B cell (primary cell): ENCODE results near the gene FRMPD4. TPM values are rescaled to one million over a fixed set of nuclear protein-coding genes. Genes with fewer than 3 reads are reported as not detected.

Experiments used
- ATAC-seq: fragments of 200-7000 bp; cut with Tn5 transposase; one replicate; pipeline ENCODE4 v1.10.0; 2021; ENCODE audit warnings: low read depth, mild to moderate bottlenecking, moderate number of reproducible peaks, moderate library complexity
- CTCF ChIA-PET: fragments of 350-600 bp; sonication (Branson Sonifier 250); formaldehyde crosslinking; loops from one replicate; lab custom pipeline; 2021; ENCODE audit warnings: antibody characterized with exemption, inconsistent platforms; lab: Charles Lee
- POLR2A ChIA-PET: fragments of 350-600 bp; sonication (Branson Sonifier 250); formaldehyde crosslinking; loops from one replicate; lab custom pipeline; 2021; ENCODE audit warnings: antibody characterized with exemption; lab: Charles Lee
- DNase-seq: peaks from one replicate; pipeline ENCODE4 v3.0.0; 2013
- H2AFZ ChIP-seq: 2 replicates; pipeline ENCODE4 v1.6.1; 2012; ENCODE audit warnings: mild to moderate bottlenecking, low read depth, low read length; ENCODE audit not compliant: insufficient read depth, poor library complexity, severe bottlenecking
- H3K27ac ChIP-seq, 2 donors: 1 replicate in 1 of 2; 2 replicates in 1 of 2; pipeline ENCODE4 v1.5.1; 2012 to 2013; ENCODE audit warnings: low read length in 2 of 2, mild to moderate bottlenecking in 2 of 2, moderate library complexity in 1 of 2
- H3K27me3 ChIP-seq, 4 experiments: fragments of 200-600 bp in 1 of 4; sonication (generic) in 1 of 4; replicated peaks in 1 of 4; 1 replicate in 2 of 4; 2 replicates in 2 of 4; pipeline versions ENCODE4 v1.6.1 to v1.7.0; 2013 to 2016; ENCODE audit warnings: low read length in 3 of 4, mild to moderate bottlenecking in 2 of 4, mixed read lengths in 1 of 4, moderate library complexity in 1 of 4; ENCODE audit not compliant: insufficient read depth in 4 of 4, control insufficient read depth in 3 of 4; ENCODE audit errors: control extremely low read depth in 1 of 4
- H3K36me3 ChIP-seq, 2 experiments: replicated peaks in 1 of 2; 1 replicate in 1 of 2; 2 replicates in 1 of 2; pipeline versions ENCODE4 v1.6.1 to v1.7.1; 2013; ENCODE audit warnings: low read length in 1 of 2; ENCODE audit not compliant: insufficient read depth in 2 of 2, control insufficient read depth in 1 of 2; ENCODE audit errors: control extremely low read depth in 1 of 2, extremely low read depth in 1 of 2
- H3K4me1 ChIP-seq, 2 donors: fragments of 200-600 bp in 1 of 2; sonication (generic) in 1 of 2; 1 replicate in 1 of 2; 2 replicates in 1 of 2; pipeline versions ENCODE4 v1.5.1 to v1.6.1; 2013 to 2017; ENCODE audit warnings: low read length in 2 of 2; ENCODE audit not compliant: control insufficient read depth in 2 of 2, insufficient read depth in 2 of 2
- H3K4me2 ChIP-seq: replicated peaks from 2 replicates; pipeline ENCODE3; 2012; ENCODE audit warnings: mild to moderate bottlenecking, low read depth, low read length; ENCODE audit not compliant: poor library complexity, severe bottlenecking
- H3K4me3 ChIP-seq, 5 experiments: fragments of 200-600 bp in 1 of 5; sonication (generic) in 1 of 5; 1 replicate in 3 of 5; 2 replicates in 2 of 5; pipeline versions ENCODE4 v1.5.1 to v1.7.0; 2011 to 2016; ENCODE audit warnings: low read length in 4 of 5, mild to moderate bottlenecking in 4 of 5, low read depth in 2 of 5, control low read depth in 1 of 5, moderate library complexity in 1 of 5; ENCODE audit not compliant: insufficient read depth in 1 of 5; ENCODE audit errors: control extremely low read depth in 1 of 5, extremely low read depth in 1 of 5
- H3K79me2 ChIP-seq: fragments of 200-600 bp; sonication (generic); one replicate; pipeline ENCODE4 v1.6.0; 2016; ENCODE audit warnings: low read length; ENCODE audit not compliant: control insufficient read depth, insufficient read depth
- H3K9ac ChIP-seq: fragments of 200-600 bp; sonication (generic); 2 replicates; pipeline ENCODE4 v1.6.1; 2017; ENCODE audit warnings: mild to moderate bottlenecking, low read length, moderate library complexity
- H3K9me3 ChIP-seq, 3 donors: one replicate each; pipeline versions ENCODE4 v1.6.1 to v1.7.1; 2013; ENCODE audit warnings: low read length in 2 of 3; ENCODE audit not compliant: control insufficient read depth in 2 of 3, insufficient read depth in 1 of 3; ENCODE audit errors: control extremely low read depth in 1 of 3
- H4K20me1 ChIP-seq: 2 replicates; pipeline ENCODE4 v1.6.0; 2012; ENCODE audit warnings: mild to moderate bottlenecking, low read length; ENCODE audit not compliant: insufficient read depth, control insufficient read depth, poor library complexity, severe bottlenecking
- H3K27ac Mint-ChIP-seq: one replicate; pipeline ENCODE4 v1.8.0; 2021; ENCODE audit warnings: mixed read lengths
- H3K27me3 Mint-ChIP-seq: one replicate; pipeline ENCODE4 v1.8.0; 2021; ENCODE audit warnings: mixed read lengths
- H3K4me1 Mint-ChIP-seq: one replicate; pipeline ENCODE4 v1.8.0; 2021; ENCODE audit warnings: mixed read lengths
- H3K4me3 Mint-ChIP-seq: one replicate; pipeline ENCODE4 v1.8.0; 2021; ENCODE audit warnings: mixed read lengths
- H3K9me3 Mint-ChIP-seq: one replicate; pipeline ENCODE4 v1.8.0; 2022; ENCODE audit warnings: mixed read lengths; ENCODE audit not compliant: insufficient read depth
- CTCF ChIP-seq: fragments of 200-600 bp; IDR thresholded peaks from one replicate; pipeline ENCODE4 v1.8.0; 2022; ENCODE audit warnings: antibody characterized with exemption, mild to moderate bottlenecking
- EZH2 ChIP-seq: IDR thresholded peaks from 2 replicates; pipeline ENCODE4 v1.6.1; 2012; ENCODE audit warnings: borderline replicate concordance, low read depth, mild to moderate bottlenecking, moderate library complexity, low read length; ENCODE audit not compliant: insufficient read depth, poor library complexity, severe bottlenecking
- WGBS: methylation state at CpG from one replicate; pipeline ENCODE4 v1.1.5; 2013; ENCODE audit warnings: missing lambda C conversion rate; ENCODE audit not compliant: insufficient coverage; 5-methylcytosine and 5-hydroxymethylcytosine counted together
- intact Hi-C: fragments of 100-400 bp; cut with micrococcal nuclease; formaldehyde crosslinking; loops from one replicate; pipeline ENCODE4 v1.10.0; 2022
- polyA plus RNA-seq: library from polyadenylated mRNA; depleted of rRNA; stranded (reverse); fragments of >200 nt; gene quantifications from 2 replicates; pipeline ENCODE4 v1.2.3, GENCODE V29; 2012
- total RNA-seq, 2 donors: library from RNA; stranded (reverse); fragments of 120-200 nt in 1 of 2; gene quantifications; 1 replicate in 1 of 2; 2 replicates in 1 of 2; pipeline versions ENCODE4 v1.2.3 to v1.2.4, GENCODE V29; 2013 to 2022

Gene FRMPD4
- total and polyA plus RNA-seq, 2 donors (not counting 1 experiment from before 2014, with no cell fraction given) = not detected

- Histone ChIP-seq H3K4me1 (no peaks in the 10 kb centered on the region), H3K36me3 (no peaks in the 10 kb centered on the region), H3K4me3 (no peak overlapping the region), H3K9me3 (no peaks in the 10 kb centered on the region), H3K27ac (no peak overlapping the region), H3K9ac (no peak overlapping the region), H3K4me2 (no peak overlapping the region), H2AFZ (no peak overlapping the region), H4K20me1 (no peaks in the 10 kb centered on the region), H3K79me2 (no peaks in the 10 kb centered on the region), H3K27me3 (no peaks in the 10 kb centered on the region)
- Mint-ChIP-seq H3K27ac (no peak overlapping the region), H3K27me3 (no peaks in the 10 kb centered on the region), H3K4me1 (no peaks in the 10 kb centered on the region), H3K4me3 (no peak overlapping the region), H3K9me3 (no peaks in the 10 kb centered on the region)
- ChIA-PET CTCF (no interaction called here), POLR2A (no interaction called here)
- ATAC-seq (no peak), DNase-seq (no peak)
- no CpG with 5 or more reads among the region's 1 CpG for WGBS
- intact Hi-C loops = no loop called here
- no peak for TF ChIP-seq EZH2
- no peak for TF ChIP-seq CTCF
These were observed 252.0 kb downstream of the FRMPD4 start for GRCh38 chrX:12390301-12390700.

- TF ChIP-seq EZH2 (no peak), CTCF (no peak)
- CTCF ChIA-PET = no interaction called here
- no peaks in the 10 kb centered on the region for H3K4me1 Mint-ChIP-seq
- POLR2A ChIA-PET = no interaction called here
- no peaks in the 10 kb centered on the region for H3K79me2 ChIP-seq
- H3K27ac ChIP-seq = no peak overlapping the region
- H3K27me3 Mint-ChIP-seq = no peaks in the 10 kb centered on the region
- H3K4me3 ChIP-seq = no peak overlapping the region
- no peaks in the 10 kb centered on the region for H3K9me3 ChIP-seq
- H3K4me3 Mint-ChIP-seq = no peak overlapping the region
- no peak overlapping the region for H3K27ac Mint-ChIP-seq
- H3K9me3 Mint-ChIP-seq = no peaks in the 10 kb centered on the region
- no peaks in the 10 kb centered on the region for H3K36me3 ChIP-seq
- no peak for DNase-seq
- no peak overlapping the region for H3K4me2 ChIP-seq
- no peak overlapping the region for H2AFZ ChIP-seq
- intact Hi-C loops = no loop called here
- H3K4me1 ChIP-seq = no peaks in the 10 kb centered on the region
- H3K9ac ChIP-seq = no peak overlapping the region
- no peak for ATAC-seq
- H3K27me3 ChIP-seq = no peaks in the 10 kb centered on the region
- no peaks in the 10 kb centered on the region for H4K20me1 ChIP-seq
These were observed 258.3 kb downstream of the FRMPD4 start for GRCh38 chrX:12396584-12396983.
